K562 (cell line): ENCODE measurements around the gene RCOR1. TPM values are rescaled to one million over a fixed set of nuclear protein-coding genes. Genes with fewer than 3 reads are reported as not detected.

Experiments
- ATAC-seq: fragments of 200-7000 bp; cut with Tn5 transposase; 3 replicates; pipeline ENCODE4 v1.9.1; 2020; ENCODE audit warnings: moderate library complexity
- BruUV-seq: library from RNA; stranded (reverse); fragments of 400-500 nt; replicated peaks from 2 replicates; lab custom pipeline; 2021; lab: Mats Ljungman, UMichigan
- CTCF ChIA-PET: fragments of 300-600 bp; formaldehyde crosslinking; extraction: SDS; loops from one replicate; lab custom pipeline; 2021; ENCODE audit warnings: low intra/inter-chr PET ratio; lab: Yijun Ruan, JAX
- POLR2A ChIA-PET: fragments of 300-600, 350-650 bp; sonication (Branson Sonifier 250); formaldehyde crosslinking; extraction: SDS; loops from one replicate; lab custom pipeline; 2021; ENCODE audit warnings: antibody characterized with exemption, inconsistent platforms; lab: Yijun Ruan, JAX
- DNase-seq, 4 experiments: peaks; one replicate each; pipeline versions ENCODE4 v3.0.0 to v3.0.0-alpha.2; 2011 to 2018; ENCODE audit warnings: low spot score in 3 of 4, mixed read lengths in 3 of 4; ENCODE audit errors: extremely low read depth in 1 of 4
- FAIRE-seq: peaks from 2 replicates; lab custom pipeline; 2011; peaks lifted over from hg19 to GRCh38; lab: Jason Lieb, UNC
- H2AFZ ChIP-seq: 2 replicates; pipeline ENCODE4 v1.6.0; 2011; ENCODE audit warnings: low read depth, low read length, control low read depth, inconsistent platforms
- H3K27ac ChIP-seq: fragments of 200-600 bp; 3 replicates; pipeline ENCODE4 v1.8.0; 2011; ENCODE audit warnings: low read depth, mild to moderate bottlenecking, control low read depth, inconsistent platforms, low read length, moderate library complexity, mixed read lengths; ENCODE audit errors: extremely low read depth
- H3K27me3 ChIP-seq, 2 experiments: fragments of 300-600 bp in 1 of 2; 2 replicates in 1 of 2; 3 replicates in 1 of 2; pipeline versions ENCODE4 v1.6.0 to v1.8.0; 2011; ENCODE audit warnings: inconsistent platforms in 2 of 2, low read length in 2 of 2, mild to moderate bottlenecking in 1 of 2, mixed read lengths in 1 of 2, moderate library complexity in 1 of 2; ENCODE audit not compliant: control insufficient read depth in 2 of 2, insufficient read depth in 2 of 2
- H3K36me3 ChIP-seq: fragments of 300-600 bp; 3 replicates; pipeline ENCODE4 v1.8.0; 2011; ENCODE audit warnings: mild to moderate bottlenecking, low read length, inconsistent platforms; ENCODE audit not compliant: control insufficient read depth, insufficient read depth
- H3K4me1 ChIP-seq, 2 experiments: fragments of 200-600 bp in 1 of 2; replicated peaks in 1 of 2; 2 replicates in 1 of 2; 3 replicates in 1 of 2; pipeline versions ENCODE4 v1.5.1 to v1.8.0; 2011; ENCODE audit warnings: inconsistent platforms in 2 of 2, low read length in 2 of 2, mild to moderate bottlenecking in 1 of 2, mixed read lengths in 1 of 2, moderate library complexity in 1 of 2; ENCODE audit not compliant: control insufficient read depth in 2 of 2, insufficient read depth in 2 of 2
- H3K4me2 ChIP-seq: 2 replicates; pipeline ENCODE4 v1.6.1; 2011; ENCODE audit warnings: low read length, control low read depth, inconsistent platforms, mixed read lengths; ENCODE audit not compliant: insufficient read depth
- H3K4me3 ChIP-seq: fragments of 200-600 bp; sonication (generic), shearing (Covaris generic); 2 replicates; pipeline ENCODE4 v1.5.1; 2016; ENCODE audit warnings: control low read depth, inconsistent platforms
- H3K79me2 ChIP-seq: fragments of 200-600 bp; 3 replicates; pipeline ENCODE4 v1.8.0; 2011; ENCODE audit warnings: low read length, inconsistent platforms; ENCODE audit not compliant: control insufficient read depth, insufficient read depth
- H3K9ac ChIP-seq, 2 experiments: 2 replicates each; pipeline versions ENCODE4 v1.6.0 to v1.6.1; 2011; ENCODE audit warnings: low read depth in 2 of 2, low read length in 2 of 2, control low read depth in 1 of 2, inconsistent platforms in 1 of 2, mild to moderate bottlenecking in 1 of 2, mixed read lengths in 1 of 2; ENCODE audit not compliant: insufficient read depth in 1 of 2
- H3K9me1 ChIP-seq: one replicate; pipeline ENCODE4 v1.6.0; 2011; ENCODE audit warnings: inconsistent platforms, mild to moderate bottlenecking, low read length, moderate library complexity; ENCODE audit not compliant: control insufficient read depth, insufficient read depth
- H3K9me3 ChIP-seq: replicated peaks from 2 replicates; pipeline ENCODE4 v1.5.1; 2011; ENCODE audit warnings: low read depth, low read length, inconsistent platforms; ENCODE audit not compliant: control insufficient read depth, insufficient read depth
- H4K20me1 ChIP-seq: replicated peaks from 2 replicates; pipeline ENCODE4 v1.6.1; 2011; ENCODE audit warnings: low read length, inconsistent platforms, mixed read lengths; ENCODE audit not compliant: control insufficient read depth, insufficient read depth
- ERF ChIP-seq: fragments of 450-650 bp; formaldehyde crosslinking; IDR thresholded peaks from 2 replicates; pipeline ENCODE4 v1.4.0; 2020; ENCODE audit warnings: mild to moderate bottlenecking, mixed read lengths
- PKNOX1 ChIP-seq: fragments of 450-650 bp; IDR thresholded peaks from 2 replicates; pipeline ENCODE4 v1.6.1; 2016
- WGBS: fragments of 100-300 bp; shearing (Covaris generic); methylation state at CpG from one replicate; pipeline ENCODE4 v1.1.6; 2016; ENCODE audit warnings: low coverage, mixed read lengths; ENCODE audit not compliant: insufficient coverage; ENCODE audit errors: missing lambda C conversion rate; 5-methylcytosine and 5-hydroxymethylcytosine counted together
- in situ Hi-C: fragments of 300-500 bp; cut with MboI; formaldehyde crosslinking; loops from 4 replicates; pipeline ENCODE4 v1.15.0; 2018; ENCODE audit warnings: inconsistent platforms, mixed read lengths
- intact Hi-C: fragments of 100-400 bp; cut with micrococcal nuclease; formaldehyde crosslinking; loops from 2 replicates; pipeline ENCODE4 v1.14.2; 2022
- polyA plus RNA-seq, 8 experiments: library from polyadenylated mRNA; depleted of rRNA in 4 of 8; stranded (reverse) in 5 of 8; unstranded in 3 of 8; fragments of >200 nt; fragmentation: Nextera tagmentation in 2 of 8; fragmentation: Illumina TruSeq in 1 of 8; extraction: Ambion mirVana in 2 of 8; extraction: Trizol in 1 of 8; gene quantifications; 2 replicates each; pipeline versions ENCODE4 v1.2.1 to v1.2.3, GENCODE V29; 2011 to 2014; ENCODE audit warnings: inconsistent platforms in 1 of 8, missing spikeins in 1 of 8
- total RNA-seq, 7 experiments: library from RNA; depleted of rRNA in 6 of 7; stranded (reverse); fragments of >200 nt in 6 of 7; fragmentation: Illumina TruSeq in 2 of 7; extraction: Trizol in 2 of 7; gene quantifications; 2 replicates each; pipeline versions ENCODE4 v1.2.1 to v1.2.3, GENCODE V29; 2011 to 2021; ENCODE audit warnings: low replicate concordance in 1 of 7

Gene RCOR1
- total and polyA plus RNA-seq, 9 of the 15 experiments (the other 6 are each of a cell fraction or from before 2014, with no cell fraction given), result 8.5 to 47.9 (median 20.9) TPM

- in situ Hi-C loops, result no loop called here
- no peak for TF ChIP-seq ERF (CRISPR knock-in tag)
- TF ChIP-seq PKNOX1, result peak; percentile 16; the same call in 1 of the 2 replicates
- peaks cover 4 to 8% of the 10 kb centered on the region in 2 experiments; a peak in 3 of 5 replicates for H3K4me1 ChIP-seq
- H3K9me1 ChIP-seq, result no peaks in the 10 kb centered on the region
- intact Hi-C loops, result no loop called here
- H3K4me3 ChIP-seq, result no peak overlapping the region
- H3K9me3 ChIP-seq, result no peaks in the 10 kb centered on the region
- peaks cover 94% of the 10 kb centered on the region for H3K79me2 ChIP-seq
- POLR2A ChIA-PET, result interaction anchor here (0.7 to 1.6 kb wide), 3 partner anchors 8 to 45 kb away, joined by 3 read pairs; no protein-coding TSS in a partner anchor
- no peak overlapping the region for H3K27ac ChIP-seq
- CTCF ChIA-PET, result no interaction called here
- no TSS peak for BruUV-seq
- no peak for DNase-seq
- no peak for FAIRE-seq
- H4K20me1 ChIP-seq, result peaks cover 40% of the 10 kb centered on the region
- no peaks in the 10 kb centered on the region for H3K27me3 ChIP-seq
- peak; percentile 12; the same call in 1 of the 3 replicates for ATAC-seq
- H3K9ac ChIP-seq, result no peak overlapping the region
- H3K4me2 ChIP-seq, result no peak overlapping the region; the same call in 1 of the 2 replicates
- peaks cover 40% of the 10 kb centered on the region; the same call in 2 of the 3 replicates for H3K36me3 ChIP-seq
- 100% methylated on average over 1 of the region's 1 CpG for WGBS
- H2AFZ ChIP-seq, result no peak overlapping the region
These were observed 9.0 kb downstream of the RCOR1 start for GRCh38 chr14:102601378-102601925.
